Stimulated activated CD4-positive, alpha-beta T cell treated with anti-CD3 and anti-CD28 coated beads, Interleukin-15, amount 100 ng/mL, for 24 hours (primary cell): Measurements from ENCODE around the gene LHX1.

Source experiments
- DNase-seq: peaks from one replicate; pipeline ENCODE4 v3.0.0-alpha.2; 2020

Gene LHX1

DNA sequence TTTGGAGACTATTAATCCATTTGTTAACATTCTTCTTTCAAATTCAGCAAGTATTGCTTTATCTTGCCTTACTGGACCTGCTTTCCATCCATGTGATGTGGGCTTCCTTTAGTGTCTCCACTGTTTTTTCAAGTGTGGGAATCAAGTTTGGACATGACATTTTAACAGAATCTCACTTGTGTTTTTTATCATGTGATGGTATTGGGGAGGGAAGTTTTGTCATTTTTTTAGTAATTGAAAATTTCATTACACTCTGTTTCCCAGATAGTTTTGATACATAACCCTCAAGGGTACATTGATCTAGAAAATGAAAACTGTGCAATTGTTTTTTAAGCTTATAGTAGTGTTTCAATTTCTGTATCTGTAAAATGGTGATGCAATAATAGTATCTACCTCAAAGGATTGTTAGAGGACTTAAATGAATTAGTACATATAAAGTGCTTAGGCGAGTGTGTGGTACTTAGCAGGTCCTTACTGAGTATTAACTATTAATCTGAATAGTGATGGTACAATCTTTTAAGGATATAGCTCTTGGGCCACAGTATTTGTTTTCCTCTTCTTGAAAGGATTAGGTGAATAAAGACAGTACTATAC is 38.7 kb downstream of the LHX1 start:
- no peak for DNase-seq

GRCh38 chr17:36977066-36977465 is 39.8 kb downstream of the LHX1 start:
- no peak for DNase-seq

DNA sequence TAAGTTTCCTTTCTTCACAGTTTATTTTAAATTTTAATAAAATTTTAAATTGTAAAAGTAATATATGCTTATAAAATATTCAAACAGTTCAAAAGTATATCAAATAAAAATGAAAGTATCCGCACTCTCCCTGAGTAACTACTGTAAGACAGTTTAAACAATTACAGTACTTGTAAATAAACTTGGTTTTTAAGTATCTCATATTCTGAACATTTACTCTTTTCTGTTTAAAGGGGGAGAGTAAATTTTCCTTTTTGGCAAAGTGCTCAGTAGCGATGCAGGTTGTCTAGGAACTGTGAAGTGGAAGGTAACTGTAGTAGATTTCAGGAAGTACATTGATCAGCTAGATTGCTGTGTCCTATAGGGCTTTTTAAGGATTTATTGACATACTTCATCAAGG is 40.3 kb downstream of the LHX1 start:
- no peak for DNase-seq

DNA sequence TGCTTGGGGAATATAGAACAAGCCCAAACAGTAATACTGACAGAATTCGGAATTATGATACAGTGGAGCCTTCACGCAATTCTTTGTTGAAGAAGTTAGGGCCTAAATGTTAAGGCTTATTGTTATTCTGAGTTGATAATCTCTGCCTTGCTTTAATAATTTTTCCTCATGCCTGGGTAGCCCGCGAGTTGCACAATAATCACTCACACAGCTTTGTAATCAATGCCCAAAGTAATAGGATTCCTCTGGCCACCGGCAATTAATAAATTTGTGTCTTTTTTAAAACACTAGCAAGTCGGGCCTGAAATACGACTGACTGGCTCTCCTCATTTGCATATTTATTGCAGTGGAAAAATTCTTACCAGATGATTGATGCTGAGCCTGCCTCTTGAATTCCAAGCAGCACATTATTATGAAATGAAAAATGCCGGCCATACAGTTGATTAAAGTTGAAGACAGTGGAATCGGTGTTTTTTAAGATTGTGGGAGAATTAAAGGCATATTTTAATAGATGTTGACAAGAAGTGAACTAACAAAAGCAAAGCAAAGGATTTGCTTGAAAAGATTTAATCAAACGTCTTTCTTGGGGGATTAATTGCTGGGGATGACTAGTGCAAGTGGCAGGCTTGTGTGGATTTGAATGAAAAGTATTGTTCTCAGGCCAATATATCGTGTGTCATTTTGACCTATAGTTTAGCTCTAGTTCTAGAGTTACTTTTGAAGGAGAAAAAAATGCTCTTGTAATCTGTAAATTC is 41.7 kb downstream of the LHX1 start:
- DNase-seq: no peak

GRCh38 chr17:36979565-36979941 is 42.3 kb downstream of the LHX1 start:
- no peak for DNase-seq

DNA sequence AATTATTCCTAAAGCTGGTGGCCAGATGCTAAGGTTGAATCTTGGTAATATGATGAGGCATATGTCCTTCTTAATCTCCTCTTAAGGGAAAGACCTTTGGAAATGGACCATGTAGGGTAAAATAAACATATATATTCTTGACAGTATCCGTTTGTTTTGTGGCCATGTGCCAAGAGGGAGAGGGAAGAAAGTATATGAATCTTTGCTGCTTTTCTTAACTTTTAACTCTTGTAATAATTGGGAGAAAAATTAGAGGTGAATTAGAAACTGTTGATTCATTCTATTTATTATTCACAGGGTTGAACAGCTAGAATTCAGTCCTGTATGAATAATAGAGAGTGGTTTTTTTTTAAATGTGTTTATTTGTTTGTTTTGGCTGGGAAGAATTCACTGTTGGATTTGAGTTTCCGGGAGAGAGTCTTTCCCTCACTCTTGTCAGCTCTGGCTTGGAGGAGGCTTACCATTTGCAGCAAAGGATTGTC is 43.0 kb downstream of the LHX1 start:
- no peak for DNase-seq

- no peak for DNase-seq
Measured at GRCh38 chr17:36983618-36984017, 46.3 kb downstream of the LHX1 start.

GRCh38 chr17:36989173-36989572 is 51.9 kb downstream of the LHX1 start:
- no peak for DNase-seq

DNA sequence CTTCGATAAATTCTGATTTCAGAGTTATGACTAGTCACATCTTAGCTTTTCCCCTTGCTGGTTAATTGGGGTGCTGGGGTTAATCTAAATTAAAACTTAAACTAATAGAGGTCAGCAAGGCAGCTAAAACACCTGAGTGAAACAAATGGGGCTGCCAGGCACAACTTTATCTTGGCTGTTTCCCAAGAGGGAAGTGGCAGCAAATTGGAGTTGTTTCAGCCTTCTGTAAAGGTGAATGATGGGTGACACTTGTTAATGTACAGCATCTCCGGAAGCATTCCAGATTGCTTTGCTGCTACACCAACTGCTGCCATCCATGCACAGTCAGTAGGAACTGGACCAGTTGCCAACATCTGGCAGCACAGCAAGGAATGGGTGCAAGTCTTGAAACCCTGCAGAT is 55.4 kb downstream of the LHX1 start:
- no peak for DNase-seq

DNA sequence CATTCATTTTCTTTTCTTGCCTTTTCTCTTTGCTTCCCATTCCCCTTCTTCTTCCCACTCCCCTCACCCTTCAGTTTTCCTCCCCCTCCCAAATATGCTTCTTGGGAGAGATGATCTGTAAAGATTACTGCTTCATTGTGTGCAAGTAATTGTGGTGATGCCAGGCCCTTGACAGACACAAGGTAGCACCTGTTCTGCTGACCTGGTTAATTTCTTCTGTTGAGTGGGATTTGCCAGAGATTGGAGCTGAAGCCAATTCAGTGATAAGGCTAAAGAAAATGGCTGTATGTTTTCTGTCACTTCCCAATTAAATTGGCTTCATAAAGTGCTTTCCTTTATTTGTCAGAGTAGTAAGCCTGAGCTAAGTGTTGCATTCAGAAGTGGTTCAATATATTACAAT is 56.0 kb downstream of the LHX1 start:
- no peak for DNase-seq
